ENCODE results near the gene HUNK. TPM values are rescaled to one million over a fixed set of nuclear protein-coding genes. Genes with fewer than 3 reads are reported as not detected.

HUNK gene
- total RNA-seq, 1 experiment from 2014 or later = not detected

- ChIA-PET POLR2A (ENCODE audit: unreplicated experiment) (no interaction called here), CTCF (no interaction called here)
- H3K27me3 ChIP-seq (ENCODE audit: insufficient read depth, low read depth) = peaks cover 44% of the 10 kb centered on the region
Measured at GRCh38 chr21:32015461-32016139, 142.8 kb downstream of the HUNK start.

GRCh38 chr21:32018381-32018780 is 145.6 kb downstream of the HUNK start:
- no peaks in the 10 kb centered on the region for H3K36me3 ChIP-seq (ENCODE audit: low read depth)
- no peak for DNase-seq
- H3K4me2 ChIP-seq = no peak overlapping the region
- peaks cover 69% of the 10 kb centered on the region for H3K27me3 ChIP-seq (ENCODE audit: insufficient read depth, low read depth)
- no peak overlapping the region for H2AFZ ChIP-seq
- H3K4me1 ChIP-seq (replicated peaks; ENCODE audit: insufficient read depth) = no peaks in the 10 kb centered on the region
- H3K79me2 ChIP-seq (ENCODE audit: low read depth) = no peaks in the 10 kb centered on the region
- H3K4me3 ChIP-seq = no peak overlapping the region
- H3F3A ChIP-seq (ENCODE audit: insufficient read depth, low read depth) = no peaks in the 10 kb centered on the region
- intact Hi-C loops (cut with micrococcal nuclease; ENCODE audit: unreplicated experiment) = no loop called here
- ChIA-PET POLR2A (ENCODE audit: unreplicated experiment) (no interaction called here), CTCF (no interaction called here)
- H4K20me1 ChIP-seq (ENCODE audit: insufficient read depth) = no peaks in the 10 kb centered on the region
- no peaks in the 10 kb centered on the region for H3K9me2 ChIP-seq (ENCODE audit: insufficient read depth)
- BruUV-seq (replicated peaks) = no TSS peak
- no peaks in the 10 kb centered on the region for H3K9me3 ChIP-seq (ENCODE audit: insufficient read depth, low read depth)
- TF ChIP-seq CTCF (conservative IDR thresholded peaks at IDR 0.05) (no peak), EZH2 (IDR thresholded peaks at IDR 0.05; ENCODE audit: low read depth) (no peak)
- H3K27ac ChIP-seq = no peak overlapping the region

More at GRCh38 chr21:32015461-32016139, 142.8 kb downstream of the HUNK start:
- Histone ChIP-seq H3K27ac (no peak overlapping the region), H3K4me2 (no peak overlapping the region), H4K20me1 (ENCODE audit: insufficient read depth) (no peaks in the 10 kb centered on the region), H3F3A (ENCODE audit: insufficient read depth, low read depth) (no peaks in the 10 kb centered on the region), H2AFZ (no peak overlapping the region), H3K36me3 (ENCODE audit: low read depth) (no peaks in the 10 kb centered on the region), H3K4me3 (no peak overlapping the region), H3K9me2 (ENCODE audit: insufficient read depth) (no peaks in the 10 kb centered on the region), H3K79me2 (ENCODE audit: low read depth) (no peaks in the 10 kb centered on the region), H3K9me3 (ENCODE audit: insufficient read depth, low read depth) (no peaks in the 10 kb centered on the region), H3K4me1 (replicated peaks; ENCODE audit: insufficient read depth) (no peaks in the 10 kb centered on the region)
- TF ChIP-seq EZH2 (IDR thresholded peaks at IDR 0.05; ENCODE audit: low read depth) = no peak
- TF ChIP-seq CTCF (conservative IDR thresholded peaks at IDR 0.05) = no peak
- intact Hi-C loops (cut with micrococcal nuclease; ENCODE audit: unreplicated experiment) = no loop called here
- no TSS peak for BruUV-seq (replicated peaks)
- DNase-seq = no peak

GRCh38 chr21:32020564-32020963 is 147.7 kb downstream of the HUNK start:
- H3F3A ChIP-seq (ENCODE audit: insufficient read depth, low read depth) = no peaks in the 10 kb centered on the region
- intact Hi-C loops (cut with micrococcal nuclease; ENCODE audit: unreplicated experiment) = no loop called here
- BruUV-seq (replicated peaks) = no TSS peak
- ChIA-PET POLR2A (ENCODE audit: unreplicated experiment) (no interaction called here), CTCF (no interaction called here)
- no peaks in the 10 kb centered on the region for H3K9me3 ChIP-seq (ENCODE audit: insufficient read depth, low read depth)
- no peaks in the 10 kb centered on the region for H3K36me3 ChIP-seq (ENCODE audit: low read depth)
- no peaks in the 10 kb centered on the region for H3K79me2 ChIP-seq (ENCODE audit: low read depth)
- H3K4me2 ChIP-seq = no peak overlapping the region
- no peak overlapping the region for H3K27ac ChIP-seq
- DNase-seq = no peak
- peaks cover 63% of the 10 kb centered on the region for H3K27me3 ChIP-seq (ENCODE audit: insufficient read depth, low read depth)
- no peak overlapping the region for H2AFZ ChIP-seq
- H3K9me2 ChIP-seq (ENCODE audit: insufficient read depth) = no peaks in the 10 kb centered on the region
- no peaks in the 10 kb centered on the region for H4K20me1 ChIP-seq (ENCODE audit: insufficient read depth)
- H3K4me3 ChIP-seq = no peak overlapping the region
- no peaks in the 10 kb centered on the region for H3K4me1 ChIP-seq (replicated peaks; ENCODE audit: insufficient read depth)
- TF ChIP-seq CTCF (conservative IDR thresholded peaks at IDR 0.05) (no peak), EZH2 (IDR thresholded peaks at IDR 0.05; ENCODE audit: low read depth) (no peak)

Data from PC-9 (cell line).